ENCODE results near the gene CCL11.

The CCL11 gene

DNA sequence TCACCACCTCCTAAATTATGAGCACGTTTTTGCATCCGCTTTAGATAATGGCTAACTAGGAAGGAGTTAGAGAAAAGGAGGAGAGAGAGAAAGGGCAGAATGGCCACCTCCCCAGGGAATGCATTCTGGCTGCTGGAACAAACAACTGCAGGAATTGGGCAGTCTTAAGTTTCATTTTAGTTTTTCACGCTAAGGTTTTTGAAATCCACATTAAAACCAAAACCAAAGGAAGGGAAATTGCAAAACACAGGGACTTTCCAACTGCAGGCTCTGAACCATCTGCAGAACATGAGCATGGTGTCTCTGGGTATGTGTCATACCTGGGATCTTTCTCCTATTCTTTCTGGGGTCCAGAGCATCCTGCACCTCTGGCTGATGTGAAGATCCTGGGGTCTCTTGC lies 21.6 kb downstream of the CCL11 start:
- peak; percentile 52 for DNase-seq (ENCODE audit: low read depth)

GRCh38 chr17:34308371-34308770 lies 22.8 kb downstream of the CCL11 start:
- no peak for DNase-seq (ENCODE audit: low read depth)

DNA sequence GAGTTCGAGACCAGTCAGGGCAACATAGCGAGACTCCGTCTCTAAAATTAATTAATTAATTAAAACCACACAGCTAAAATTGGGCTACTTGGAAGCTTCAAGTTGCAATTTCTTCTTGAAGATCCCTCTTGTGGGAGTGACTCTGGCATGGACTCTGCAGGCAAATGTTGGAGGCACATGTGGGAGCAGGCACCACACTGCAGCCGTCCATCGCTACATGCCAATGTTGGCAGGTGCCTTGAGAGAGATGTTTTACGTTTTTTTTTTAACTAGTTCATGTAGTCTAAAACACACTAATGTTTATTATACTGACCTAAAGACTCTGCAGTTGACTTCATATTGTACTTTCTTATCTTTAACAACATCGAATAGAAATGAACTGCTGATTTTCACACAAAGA lies 25.7 kb downstream of the CCL11 start:
- no peak for DNase-seq (ENCODE audit: low read depth)

DNA sequence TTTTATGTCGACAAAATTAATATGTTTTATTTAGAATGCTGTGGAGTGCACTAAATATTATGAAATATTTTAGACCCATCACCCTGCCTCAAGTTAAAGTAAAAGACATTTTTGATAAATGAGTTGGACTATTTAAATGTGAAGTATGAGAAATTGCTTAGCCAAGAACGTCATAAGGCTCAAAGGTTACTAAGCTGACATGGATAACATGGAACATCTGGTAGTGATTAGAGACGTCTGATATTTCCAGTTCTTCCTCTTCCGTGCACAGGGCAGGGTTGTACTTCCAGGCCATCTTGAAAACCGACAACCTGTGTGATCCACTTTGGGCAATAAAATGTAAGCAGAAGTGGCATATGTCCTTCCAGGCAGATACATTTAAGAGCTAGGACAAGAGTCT lies 26.5 kb downstream of the CCL11 start:
- DNase-seq (ENCODE audit: low read depth), result peak; percentile 86

- DNase-seq (ENCODE audit: low read depth), result peak; percentile 38
Measured at GRCh38 chr17:34313164-34313563, 27.6 kb downstream of the CCL11 start.

- peak; percentile 79 for DNase-seq (ENCODE audit: low read depth)
Measured at GRCh38 chr17:34314279-34314678, 28.7 kb downstream of the CCL11 start.

GRCh38 chr17:34318474-34318873 lies 32.9 kb downstream of the CCL11 start:
- DNase-seq (ENCODE audit: low read depth), result no peak

DNA sequence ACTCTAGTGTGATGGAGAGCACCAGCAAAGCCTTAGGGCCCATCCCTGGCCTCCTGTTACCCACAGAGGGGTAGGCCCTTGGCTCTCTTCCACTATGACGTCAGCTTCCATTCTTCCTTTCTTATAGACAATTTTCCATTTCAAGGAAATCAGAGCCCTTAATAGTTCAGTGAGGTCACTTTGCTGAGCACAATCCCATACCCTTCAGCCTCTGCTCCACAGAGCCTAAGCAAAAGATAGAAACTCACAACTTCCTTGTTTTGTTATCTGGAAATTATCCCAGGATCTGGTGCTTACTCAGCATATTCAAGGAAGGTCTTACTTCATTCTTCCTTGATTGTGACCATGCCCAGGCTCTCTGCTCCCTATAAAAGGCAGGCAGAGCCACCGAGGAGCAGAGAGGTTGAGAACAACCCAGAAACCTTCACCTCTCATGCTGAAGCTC lies 33.5 kb downstream of the CCL11 start, which contains the start of gene CCL8:
CCL8 (plus strand) TSS at position 397 of the 445 bp plus-strand sequence. CDS start 67 bp downstream, outside the sequence.
- no peak for DNase-seq (ENCODE audit: low read depth)

DNA sequence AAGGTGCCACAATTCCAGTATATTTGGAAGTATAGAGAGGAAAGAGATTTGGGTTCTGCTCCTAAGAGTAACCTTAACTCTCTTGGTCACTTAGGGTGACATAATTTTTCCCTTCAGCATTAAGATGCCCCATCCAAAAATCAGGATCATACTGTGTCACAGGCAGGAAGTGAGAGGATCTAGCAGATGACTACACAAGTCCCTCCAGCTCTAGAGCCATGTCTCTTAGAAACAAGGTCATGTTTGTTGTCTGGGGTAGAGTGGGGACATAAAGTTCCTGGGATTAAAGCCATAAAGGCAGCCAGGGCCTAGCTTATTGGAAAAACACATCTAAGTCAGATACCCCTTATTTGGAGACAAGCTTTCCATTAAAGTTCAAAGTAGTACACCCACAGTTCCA lies 36.4 kb downstream of the CCL11 start:
- no peak for DNase-seq (ENCODE audit: low read depth)

DNA sequence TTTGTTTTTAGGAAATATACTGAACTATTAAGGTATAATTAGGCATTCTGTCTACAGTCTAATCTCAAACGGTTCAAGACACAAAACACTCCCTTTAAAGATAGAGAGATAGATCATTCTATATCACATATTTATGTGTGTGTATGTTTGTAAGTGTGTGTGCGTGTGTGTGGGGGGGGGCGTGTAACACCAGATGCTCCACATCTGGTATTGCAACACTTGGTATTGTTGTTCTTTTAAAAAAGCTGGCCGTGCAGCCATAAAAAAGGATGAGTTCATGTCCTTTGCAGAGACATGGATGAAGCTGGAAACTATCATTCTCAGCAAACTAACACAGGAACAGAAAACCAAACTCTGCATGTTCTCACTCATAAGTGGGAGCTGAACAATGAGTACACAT lies 42.0 kb downstream of the CCL11 start:
- peak; percentile 51 for DNase-seq (ENCODE audit: low read depth)

GRCh38 chr17:34337701-34338100 lies 52.2 kb downstream of the CCL11 start:
- no peak for DNase-seq (ENCODE audit: low read depth)

Data from fibroblast of the conjunctiva (primary cell).